AG04449 (cell line): ENCODE results near the gene KCNMA1.

Experiments used
- CTCF ChIA-PET: fragments of 350-600 bp; formaldehyde crosslinking; extraction: SDS; loops from one replicate; lab custom pipeline; 2021; ENCODE audit warnings: antibody characterized with exemption; lab: Yijun Ruan, JAX
- POLR2A ChIA-PET: fragments of 400-600, 350-600 bp; formaldehyde crosslinking; extraction: SDS; loops from one replicate; lab custom pipeline; 2020; ENCODE audit warnings: antibody characterized with exemption, inconsistent platforms; lab: Yijun Ruan, JAX
- DNase-seq: peaks from one replicate; pipeline ENCODE4 v3.0.0-alpha.2; 2010; ENCODE audit warnings: low read depth, low spot score
- H3K4me3 ChIP-seq: 2 replicates; pipeline ENCODE4 v1.5.1; 2011; ENCODE audit warnings: low read depth, mild to moderate bottlenecking, control low read depth, low read length
- CTCF ChIP-seq: IDR thresholded peaks from one replicate; pipeline ENCODE4 v1.5.1; 2011; ENCODE audit warnings: mild to moderate bottlenecking, moderate library complexity, low read length, control low read depth, inconsistent platforms; ENCODE audit not compliant: insufficient read depth; ENCODE audit errors: missing control alignments

Gene KCNMA1

GRCh38 chr10:77359950-77360520 lies 277.6 kb downstream of the KCNMA1 start:
- POLR2A ChIA-PET = no interaction called here

GRCh38 chr10:77359287-77359691 lies 278.3 kb downstream of the KCNMA1 start:
- ChIA-PET POLR2A (no interaction called here), CTCF (interaction anchor here (1.3 kb wide), 1 partner anchor 185 kb away, joined by 8 read pairs; no protein-coding TSS in a partner anchor)
- H3K4me3 ChIP-seq = no peak overlapping the region
- no peak for DNase-seq
- TF ChIP-seq CTCF = no peak

More at GRCh38 chr10:77359950-77360520, 277.6 kb downstream of the KCNMA1 start:
- DNase-seq = no peak
- CTCF ChIA-PET = interaction anchor here (0.9 to 1.3 kb wide), 3 partner anchors 9 to 281 kb away, joined by 3 to 8 read pairs (median 3); no protein-coding TSS in a partner anchor
- TF ChIP-seq CTCF = no peak
- H3K4me3 ChIP-seq = no peak overlapping the region

- CTCF ChIA-PET = interaction anchor here (2.9 kb wide), 1 partner anchor 184 kb away, joined by 15 read pairs; no protein-coding TSS in a partner anchor
- DNase-seq = no peak
- no peak for TF ChIP-seq CTCF
- no peak overlapping the region for H3K4me3 ChIP-seq
- POLR2A ChIA-PET = no interaction called here
These were observed 279.0 kb downstream of the KCNMA1 start for GRCh38 chr10:77358656-77359055.

- CTCF ChIA-PET = interaction anchor here (0.7 to 2.9 kb wide), 7 partner anchors 10 to 354 kb away, joined by 3 to 15 read pairs (median 5); no protein-coding TSS in a partner anchor
- peak; percentile 51 for DNase-seq
- TF ChIP-seq CTCF = no peak
- H3K4me3 ChIP-seq = no peak overlapping the region
- POLR2A ChIA-PET = interaction anchor here (0.7 to 1.0 kb wide), 3 partner anchors 53 to 1956 kb away, joined by 3 read pairs; no protein-coding TSS in a partner anchor
These were observed 279.8 kb downstream of the KCNMA1 start for GRCh38 chr10:77357611-77358310.

GRCh38 chr10:77357185-77357584 lies 280.4 kb downstream of the KCNMA1 start:
- no peak for TF ChIP-seq CTCF
- H3K4me3 ChIP-seq = no peak overlapping the region
- ChIA-PET CTCF (interaction anchor here (0.7 to 2.9 kb wide), 7 partner anchors 11 to 355 kb away, joined by 3 to 15 read pairs (median 5); no protein-coding TSS in a partner anchor), POLR2A (interaction anchor here (0.7 to 1.0 kb wide), 3 partner anchors 52 to 1955 kb away, joined by 3 read pairs; no protein-coding TSS in a partner anchor)
- no peak for DNase-seq

GRCh38 chr10:77355844-77356243 lies 281.8 kb downstream of the KCNMA1 start:
- POLR2A ChIA-PET = interaction anchor here (1.0 to 1.4 kb wide), 3 partner anchors 34 to 191 kb away, joined by 4 to 8 read pairs (median 4); no protein-coding TSS in a partner anchor
- CTCF ChIA-PET = interaction anchor here (0.7 to 2.9 kb wide), 6 partner anchors 11 to 287 kb away, joined by 3 to 15 read pairs (median 5); no protein-coding TSS in a partner anchor
- DNase-seq = peak; percentile 87
- no peak overlapping the region for H3K4me3 ChIP-seq
- no peak for TF ChIP-seq CTCF
